K562 (cell line): ENCODE results near the gene KIAA2012. TPM values are rescaled to one million over a fixed set of nuclear protein-coding genes. Genes with fewer than 3 reads are reported as not detected.

Experiments
- ARID2 ChIP-seq: fragments of 450-650 bp; IDR thresholded peaks from 2 replicates; pipeline ENCODE4 v1.6.1; 2017; ENCODE audit warnings: antibody characterized with exemption, mild to moderate bottlenecking
- CHD1 ChIP-seq: fragments of 200-600 bp; sonication (generic); IDR thresholded peaks from one replicate; pipeline ENCODE4 v1.6.1; 2012; ENCODE audit warnings: mild to moderate bottlenecking, moderate library complexity, low read length, inconsistent platforms
- FOXP1 ChIP-seq: sonication (generic); formaldehyde crosslinking; IDR thresholded peaks from 2 replicates; pipeline ENCODE4 v1.8.0; 2022; ENCODE audit warnings: mild to moderate bottlenecking, missing genetic modification reagents
- HDAC1 ChIP-seq, 2 experiments: fragments of 450-650 bp; IDR thresholded peaks; 2 replicates each; pipeline ENCODE4 v1.6.1; 2016 to 2017; ENCODE audit warnings: inconsistent platforms in 1 of 2, mild to moderate bottlenecking in 1 of 2, moderate library complexity in 1 of 2
- NRF1 ChIP-seq, 2 experiments: fragments of 450-650 bp; IDR thresholded peaks in 1 of 2; conservative IDR thresholded peaks in 1 of 2; 2 replicates each; pipeline ENCODE4 v1.6.1; 2014; ENCODE audit warnings: mild to moderate bottlenecking in 2 of 2
- POLR2AphosphoS5 ChIP-seq: IDR thresholded peaks from 2 replicates; pipeline ENCODE4 v1.6.1; 2011; ENCODE audit warnings: mild to moderate bottlenecking, low read depth, low read length, moderate library complexity; ENCODE audit not compliant: control insufficient read depth, insufficient read depth
- PPARD ChIP-seq: fragments of 250-450 bp; sonication (Bioruptor Pico); IDR thresholded peaks from 2 replicates; pipeline ENCODE4 v1.8.0; 2022; ENCODE audit warnings: inconsistent platforms, mild to moderate bottlenecking, moderate library complexity
- RBM22 ChIP-seq: fragments of 200-400 bp; formaldehyde crosslinking; IDR thresholded peaks from 2 replicates; pipeline ENCODE4 v1.6.1; 2018; ENCODE audit warnings: low read length, low read depth; ENCODE audit not compliant: poor library complexity, severe bottlenecking
- TBP ChIP-seq: optimal IDR thresholded peaks from 2 replicates; pipeline ENCODE3; 2011; ENCODE audit warnings: low read depth, low read length, improper control_type of control experiment
- TRIM24 ChIP-seq, 2 experiments: fragments of 450-650 bp; IDR thresholded peaks; 2 replicates each; pipeline ENCODE4 v1.6.1; 2016
- ZFPM2 ChIP-seq: fragments of 250-450 bp; sonication (Bioruptor Pico); IDR thresholded peaks from 2 replicates; pipeline ENCODE4 v1.5.1; 2022; ENCODE audit warnings: mild to moderate bottlenecking
- ZNF134 ChIP-seq: fragments of 250-450 bp; sonication (Bioruptor Pico); conservative IDR thresholded peaks from 2 replicates; pipeline ENCODE4 v1.4.0; 2020
- ZNF140 ChIP-seq: fragments of 250-450 bp; sonication (Bioruptor Pico); IDR thresholded peaks from 2 replicates; pipeline ENCODE4 v1.8.0; 2021; ENCODE audit warnings: moderate library complexity, mild to moderate bottlenecking, inconsistent platforms
- ZNF324 ChIP-seq: fragments of 250-450 bp; sonication (Bioruptor Pico); IDR thresholded peaks from 2 replicates; pipeline ENCODE4 v1.4.0; 2020; ENCODE audit warnings: mild to moderate bottlenecking
- ZNF551 ChIP-seq: fragments of 250-450 bp; sonication (Bioruptor Pico); IDR thresholded peaks from 2 replicates; pipeline ENCODE4 v1.5.0; 2021; ENCODE audit warnings: mild to moderate bottlenecking, moderate library complexity
- ZNF57 ChIP-seq: fragments of 450-650 bp; formaldehyde crosslinking; IDR thresholded peaks from 2 replicates; pipeline ENCODE4 v1.4.0; 2020; ENCODE audit warnings: mild to moderate bottlenecking, moderate library complexity
- ZNF778 ChIP-seq: fragments of 450-650 bp; formaldehyde crosslinking; IDR thresholded peaks from 2 replicates; pipeline ENCODE4 v1.4.0; 2020; ENCODE audit warnings: mild to moderate bottlenecking, moderate library complexity
- polyA plus RNA-seq, 8 experiments: library from polyadenylated mRNA; depleted of rRNA in 4 of 8; stranded (reverse) in 5 of 8; unstranded in 3 of 8; fragments of >200 nt; fragmentation: Nextera tagmentation in 2 of 8; fragmentation: Illumina TruSeq in 1 of 8; extraction: Ambion mirVana in 2 of 8; extraction: Trizol in 1 of 8; gene quantifications; 2 replicates each; pipeline versions ENCODE4 v1.2.1 to v1.2.3, GENCODE V29; 2011 to 2014; ENCODE audit warnings: inconsistent platforms in 1 of 8, missing spikeins in 1 of 8
- total RNA-seq, 7 experiments: library from RNA; depleted of rRNA in 6 of 7; stranded (reverse); fragments of >200 nt in 6 of 7; fragmentation: Illumina TruSeq in 2 of 7; extraction: Trizol in 2 of 7; gene quantifications; 2 replicates each; pipeline versions ENCODE4 v1.2.1 to v1.2.3, GENCODE V29; 2011 to 2021; ENCODE audit warnings: low replicate concordance in 1 of 7
- TF ChIP-seq, protein P1 (sequence below): sonication (generic); formaldehyde crosslinking; IDR thresholded peaks from 2 replicates; pipeline ENCODE4 v1.8.0; 2022; ENCODE audit warnings: missing genetic modification reagents, mild to moderate bottlenecking, moderate library complexity, borderline replicate concordance
- TF ChIP-seq, protein P2 (sequence below): fragments of 250-450 bp; sonication (Bioruptor Pico); IDR thresholded peaks from 2 replicates; pipeline ENCODE4 v1.4.0; 2020; ENCODE audit warnings: mild to moderate bottlenecking, moderate library complexity, borderline replicate concordance
- TF ChIP-seq, protein P3 (sequence below), 2 experiments: fragments of 250-450 bp in 1 of 2; fragments of 450-650 bp in 1 of 2; sonication (Bioruptor Pico) in 1 of 2; IDR thresholded peaks; 2 replicates each; pipeline versions ENCODE4 v1.6.1 to v1.8.0; 2016 to 2021; ENCODE audit warnings: mild to moderate bottlenecking in 2 of 2, moderate library complexity in 2 of 2, missing compliant biosample characterization in 1 of 2, missing genetic modification characterization in 1 of 2
- TF ChIP-seq, protein P4 (sequence below): fragments of 250-450 bp; sonication (Bioruptor Pico); IDR thresholded peaks from 2 replicates; pipeline ENCODE4 v1.8.0; 2021; ENCODE audit warnings: moderate library complexity, mild to moderate bottlenecking, inconsistent platforms

The KIAA2012 gene
- total and polyA plus RNA-seq, 9 of the 15 experiments (the other 6 are each of a cell fraction or from before 2014, with no cell fraction given): not detected

DNA sequence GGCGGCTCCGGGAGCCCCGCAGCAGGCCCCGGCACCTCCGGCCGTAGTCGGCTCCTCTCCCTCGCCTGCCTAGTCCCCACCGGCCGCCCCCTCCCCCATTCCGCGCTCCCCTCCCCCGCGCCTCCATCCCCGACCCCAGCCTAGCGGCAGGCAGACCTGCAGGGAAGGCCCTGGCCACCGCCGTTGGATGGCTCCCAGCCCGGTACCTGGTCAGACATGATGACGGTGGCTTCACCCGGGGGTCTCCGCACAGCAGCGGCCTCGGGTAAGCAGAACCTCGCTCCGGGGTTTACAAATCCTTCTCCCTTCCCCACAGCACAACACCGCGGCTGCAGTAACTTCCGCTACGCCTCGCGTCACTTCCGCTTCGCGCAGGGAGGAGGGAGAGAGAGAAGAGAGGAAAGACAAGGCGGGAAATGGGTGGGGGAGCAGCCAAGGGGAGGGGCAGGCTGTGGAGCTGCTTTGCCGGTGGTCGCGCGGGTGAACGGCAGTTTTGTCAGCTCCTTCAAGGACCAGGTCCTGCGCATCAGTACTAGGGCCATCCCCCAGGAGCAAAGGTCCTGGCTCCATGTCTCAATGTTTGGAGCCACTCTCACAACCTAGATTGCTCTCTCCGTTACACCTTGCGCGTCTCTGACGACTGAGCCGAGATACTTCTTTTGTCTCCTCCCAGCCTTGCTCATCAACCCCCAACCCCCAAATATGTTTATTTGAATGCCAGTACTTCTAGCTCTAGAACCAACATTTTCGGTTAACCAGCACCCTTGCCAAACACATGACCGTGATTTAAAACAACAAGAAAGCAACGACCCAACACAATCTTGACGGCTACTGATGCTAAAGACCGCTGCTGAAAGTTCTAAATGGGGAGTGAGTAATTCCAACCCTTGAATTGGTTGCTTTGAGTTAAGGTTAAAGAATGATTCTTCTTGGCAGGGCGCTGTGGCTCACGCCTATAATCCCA, 165.5 kb downstream of the KIAA2012 start, which contains the start of gene SUMO1 (continued):
- TF ChIP-seq, protein P1, sequence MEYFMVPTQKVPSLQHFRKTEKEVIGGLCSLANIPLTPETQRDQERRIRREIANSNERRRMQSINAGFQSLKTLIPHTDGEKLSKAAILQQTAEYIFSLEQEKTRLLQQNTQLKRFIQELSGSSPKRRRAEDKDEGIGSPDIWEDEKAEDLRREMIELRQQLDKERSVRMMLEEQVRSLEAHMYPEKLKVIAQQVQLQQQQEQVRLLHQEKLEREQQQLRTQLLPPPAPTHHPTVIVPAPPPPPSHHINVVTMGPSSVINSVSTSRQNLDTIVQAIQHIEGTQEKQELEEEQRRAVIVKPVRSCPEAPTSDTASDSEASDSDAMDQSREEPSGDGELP: 0 out of 2 replicates have a peak, but pooled peaks have one; percentile 27
- TF ChIP-seq, protein P2, sequence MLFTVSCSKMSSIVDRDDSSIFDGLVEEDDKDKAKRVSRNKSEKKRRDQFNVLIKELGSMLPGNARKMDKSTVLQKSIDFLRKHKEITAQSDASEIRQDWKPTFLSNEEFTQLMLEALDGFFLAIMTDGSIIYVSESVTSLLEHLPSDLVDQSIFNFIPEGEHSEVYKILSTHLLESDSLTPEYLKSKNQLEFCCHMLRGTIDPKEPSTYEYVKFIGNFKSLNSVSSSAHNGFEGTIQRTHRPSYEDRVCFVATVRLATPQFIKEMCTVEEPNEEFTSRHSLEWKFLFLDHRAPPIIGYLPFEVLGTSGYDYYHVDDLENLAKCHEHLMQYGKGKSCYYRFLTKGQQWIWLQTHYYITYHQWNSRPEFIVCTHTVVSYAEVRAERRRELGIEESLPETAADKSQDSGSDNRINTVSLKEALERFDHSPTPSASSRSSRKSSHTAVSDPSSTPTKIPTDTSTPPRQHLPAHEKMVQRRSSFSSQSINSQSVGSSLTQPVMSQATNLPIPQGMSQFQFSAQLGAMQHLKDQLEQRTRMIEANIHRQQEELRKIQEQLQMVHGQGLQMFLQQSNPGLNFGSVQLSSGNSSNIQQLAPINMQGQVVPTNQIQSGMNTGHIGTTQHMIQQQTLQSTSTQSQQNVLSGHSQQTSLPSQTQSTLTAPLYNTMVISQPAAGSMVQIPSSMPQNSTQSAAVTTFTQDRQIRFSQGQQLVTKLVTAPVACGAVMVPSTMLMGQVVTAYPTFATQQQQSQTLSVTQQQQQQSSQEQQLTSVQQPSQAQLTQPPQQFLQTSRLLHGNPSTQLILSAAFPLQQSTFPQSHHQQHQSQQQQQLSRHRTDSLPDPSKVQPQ: no peak
- TF ChIP-seq ZNF134 (CRISPR knock-in tag) (no peak), ZNF57 (CRISPR knock-in tag) (no peak), ZNF551 (CRISPR knock-in tag) (no peak), ZNF324 (CRISPR knock-in tag) (no peak), ZNF778 (CRISPR knock-in tag) (no peak), TBP (peak; percentile 56), HDAC1 (IDR thresholded peaks at IDR 0.05) (peak in 1 of 2 experiments; percentile 24; a peak in 1 of 4 replicates), CHD1 (no peak), FOXP1 (CRISPR knock-in tag) (0 out of 2 replicates have a peak, but pooled peaks have one; percentile 27), NRF1 (conservative IDR thresholded peaks at IDR 0.05 in 1 of 2, IDR thresholded peaks at IDR 0.05 in 1 of 2) (no peak; a peak in 1 of 4 replicates), TRIM24 (IDR thresholded peaks at IDR 0.05) (no peak), RBM22 (no peak), ZFPM2 (CRISPR knock-in tag) (no peak), ZNF140 (CRISPR knock-in tag) (no peak), POLR2AphosphoS5 (peak; percentile 69), PPARD (no peak), ARID2 (no peak)
- TF ChIP-seq, protein P3, sequence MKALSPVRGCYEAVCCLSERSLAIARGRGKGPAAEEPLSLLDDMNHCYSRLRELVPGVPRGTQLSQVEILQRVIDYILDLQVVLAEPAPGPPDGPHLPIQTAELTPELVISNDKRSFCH (CRISPR knock-in tag; IDR thresholded peaks at IDR 0.05): no peak
- TF ChIP-seq, protein P3 (tag; IDR thresholded peaks at IDR 0.05): no peak
- TF ChIP-seq, protein P4, sequence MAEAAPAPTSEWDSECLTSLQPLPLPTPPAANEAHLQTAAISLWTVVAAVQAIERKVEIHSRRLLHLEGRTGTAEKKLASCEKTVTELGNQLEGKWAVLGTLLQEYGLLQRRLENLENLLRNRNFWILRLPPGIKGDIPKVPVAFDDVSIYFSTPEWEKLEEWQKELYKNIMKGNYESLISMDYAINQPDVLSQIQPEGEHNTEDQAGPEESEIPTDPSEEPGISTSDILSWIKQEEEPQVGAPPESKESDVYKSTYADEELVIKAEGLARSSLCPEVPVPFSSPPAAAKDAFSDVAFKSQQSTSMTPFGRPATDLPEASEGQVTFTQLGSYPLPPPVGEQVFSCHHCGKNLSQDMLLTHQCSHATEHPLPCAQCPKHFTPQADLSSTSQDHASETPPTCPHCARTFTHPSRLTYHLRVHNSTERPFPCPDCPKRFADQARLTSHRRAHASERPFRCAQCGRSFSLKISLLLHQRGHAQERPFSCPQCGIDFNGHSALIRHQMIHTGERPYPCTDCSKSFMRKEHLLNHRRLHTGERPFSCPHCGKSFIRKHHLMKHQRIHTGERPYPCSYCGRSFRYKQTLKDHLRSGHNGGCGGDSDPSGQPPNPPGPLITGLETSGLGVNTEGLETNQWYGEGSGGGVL: no peak
